Measurements from ENCODE around the gene DHX40.

- no peak for TF ChIP-seq TAF1 (IDR thresholded peaks at IDR 0.05; ENCODE audit: borderline replicate concordance, insufficient read depth, low read length)
- no peak for TF ChIP-seq REST (IDR thresholded peaks at IDR 0.05; ENCODE audit: insufficient read depth in 1 of 2, low read depth in 2 of 2, low read length in 2 of 2)
Measured at GRCh38 chr17:59527325-59527917, 38.0 kb upstream of the DHX40 start.
